Limb (tissue), 2 donors: ENCODE results near the gene UGT3A2.

ENCODE experiments used
- DNase-seq, 2 donors: peaks; one replicate each; pipeline ENCODE4 v3.0.0-alpha.2; 2016; ENCODE audit errors: extremely low spot score in 2 of 2

Gene UGT3A2, protein sequence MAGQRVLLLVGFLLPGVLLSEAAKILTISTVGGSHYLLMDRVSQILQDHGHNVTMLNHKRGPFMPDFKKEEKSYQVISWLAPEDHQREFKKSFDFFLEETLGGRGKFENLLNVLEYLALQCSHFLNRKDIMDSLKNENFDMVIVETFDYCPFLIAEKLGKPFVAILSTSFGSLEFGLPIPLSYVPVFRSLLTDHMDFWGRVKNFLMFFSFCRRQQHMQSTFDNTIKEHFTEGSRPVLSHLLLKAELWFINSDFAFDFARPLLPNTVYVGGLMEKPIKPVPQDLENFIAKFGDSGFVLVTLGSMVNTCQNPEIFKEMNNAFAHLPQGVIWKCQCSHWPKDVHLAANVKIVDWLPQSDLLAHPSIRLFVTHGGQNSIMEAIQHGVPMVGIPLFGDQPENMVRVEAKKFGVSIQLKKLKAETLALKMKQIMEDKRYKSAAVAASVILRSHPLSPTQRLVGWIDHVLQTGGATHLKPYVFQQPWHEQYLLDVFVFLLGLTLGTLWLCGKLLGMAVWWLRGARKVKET

GRCh38 chr5:36066540-36067210, at the start of gene UGT3A2:
Gene UGT3A2 (minus strand): TSS chr5:36066882. CDS start chr5:36066789, 93 bp downstream.
- DNase-seq = peak; percentile 12 to 46

- DNase-seq = no peak
Measured at GRCh38 chr5:36111238-36111637, 44.6 kb upstream of the UGT3A2 start.

- no peak for DNase-seq
Measured at GRCh38 chr5:36108758-36109460, 42.2 kb upstream of the UGT3A2 start.

DNA sequence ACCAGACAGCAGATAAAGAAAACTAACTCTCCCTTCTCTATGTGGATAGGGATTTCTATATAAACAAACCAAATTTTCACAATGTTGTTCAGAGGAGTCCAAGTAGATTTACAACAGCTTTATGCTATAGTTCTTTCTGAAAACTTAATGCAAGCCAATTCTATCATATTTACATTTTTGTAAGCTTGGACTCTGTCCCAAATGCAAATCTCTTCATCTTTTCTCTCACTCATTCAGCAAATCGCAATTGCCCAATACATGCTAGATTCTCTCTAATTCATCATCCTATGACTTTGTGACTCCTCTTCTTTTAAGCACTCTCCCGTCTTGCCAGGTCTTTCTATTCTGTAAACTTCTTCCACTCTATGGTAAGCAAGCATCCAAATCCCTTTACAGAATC, 39.1 kb upstream of the UGT3A2 start:
- DNase-seq = no peak

- DNase-seq = no peak
Measured at GRCh38 chr5:36099748-36100147, 33.1 kb upstream of the UGT3A2 start.

- no peak for DNase-seq
Measured at GRCh38 chr5:36096486-36096885, 29.8 kb upstream of the UGT3A2 start.

- no peak for DNase-seq
Measured at GRCh38 chr5:36089989-36090388, 23.3 kb upstream of the UGT3A2 start.

GRCh38 chr5:36079200-36079781, 12.6 kb upstream of the UGT3A2 start:
- peak in 1 of 2 donors; percentile 23 for DNase-seq

DNA sequence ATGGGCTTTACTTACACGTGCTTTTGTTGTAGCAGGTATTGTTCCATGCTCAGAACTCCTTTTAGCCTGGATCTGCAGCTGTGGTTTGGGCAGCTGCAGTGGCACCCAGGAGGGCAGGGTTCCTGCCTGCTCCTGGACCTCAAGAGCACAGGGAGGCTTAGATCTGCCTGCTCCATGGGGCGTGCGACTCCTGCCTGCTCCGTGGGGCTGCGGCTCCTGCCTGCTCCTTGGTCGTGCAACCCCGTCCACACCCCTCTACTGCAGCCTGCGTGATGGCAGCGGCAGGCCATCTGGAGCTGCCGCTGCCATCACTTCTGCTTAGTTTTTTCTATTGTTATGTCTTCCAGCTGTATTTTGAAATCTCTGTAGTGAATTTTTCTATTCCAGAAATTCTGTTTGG, 11.7 kb upstream of the UGT3A2 start:
- DNase-seq = no peak

GRCh38 chr5:36073595-36074216, 7.0 kb upstream of the UGT3A2 start:
- no peak for DNase-seq

- no peak for DNase-seq
Measured at GRCh38 chr5:36070687-36071571, 4.2 kb upstream of the UGT3A2 start.

- no peak for DNase-seq
Measured at GRCh38 chr5:36068751-36069281, 2.1 kb upstream of the UGT3A2 start.

- no peak for DNase-seq
Measured at GRCh38 chr5:36066001-36066539, 612 bp downstream of the UGT3A2 start.

DNA sequence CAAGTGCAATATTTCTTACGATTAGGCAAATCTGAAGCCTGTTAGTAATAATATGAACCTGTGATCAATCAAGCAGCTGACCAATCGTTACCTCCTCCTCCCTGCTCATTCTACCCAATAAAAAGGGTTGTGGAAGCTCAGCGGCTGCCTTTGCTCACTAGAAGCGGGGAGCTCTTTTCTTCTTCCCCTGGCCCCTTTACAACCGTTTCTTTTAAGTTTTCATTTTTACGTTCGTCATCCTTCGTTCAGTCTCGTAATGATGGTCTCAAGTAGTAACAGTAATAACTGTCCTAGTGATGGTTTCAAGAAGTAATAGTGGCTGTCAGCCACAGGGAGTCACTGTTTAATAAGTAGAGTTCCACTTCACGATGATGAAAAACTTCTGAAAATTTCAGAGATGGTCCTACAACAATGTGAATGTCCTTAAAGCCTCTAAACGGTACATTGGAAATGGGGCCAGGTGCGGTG, 6.2 kb downstream of the UGT3A2 start:
- DNase-seq = peak in 1 of 2 donors; percentile 21

- no peak for DNase-seq
Measured at GRCh38 chr5:36059571-36060419, 6.9 kb downstream of the UGT3A2 start.

DNA sequence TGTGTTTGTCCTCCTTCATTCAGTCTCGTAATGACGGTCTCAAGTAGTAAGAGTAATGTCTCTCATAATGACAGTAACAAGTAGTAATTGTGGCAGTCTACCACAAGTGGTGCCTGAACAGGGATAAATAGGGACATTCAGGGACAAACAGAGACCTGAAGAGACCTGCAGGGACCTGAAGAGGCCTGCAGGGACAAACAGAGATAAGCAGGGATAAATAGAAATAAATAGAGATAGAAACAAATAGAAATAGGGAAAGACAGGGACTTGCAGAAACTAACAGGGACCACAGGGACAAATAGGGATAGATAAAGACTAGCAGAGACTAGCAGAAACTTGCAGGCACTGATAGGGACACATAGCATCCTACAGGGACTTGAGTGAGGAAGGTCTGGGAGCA, 7.9 kb downstream of the UGT3A2 start:
- DNase-seq = no peak

GRCh38 chr5:36057386-36057785, 9.3 kb downstream of the UGT3A2 start:
- DNase-seq = no peak

- DNase-seq = no peak
Measured at GRCh38 chr5:36056422-36056821, 10.3 kb downstream of the UGT3A2 start.

GRCh38 chr5:36055984-36056383, 10.7 kb downstream of the UGT3A2 start:
- no peak for DNase-seq
